K562 (cell line): Measurements from ENCODE around the gene PIK3CD. TPM values are rescaled to one million over a fixed set of nuclear protein-coding genes. Genes with fewer than 3 reads are reported as not detected.
"Not testable (repeated sequence)": the region's sequence is repeated elsewhere in the genome, so short reads cannot be mapped to it uniquely, and the experiment has no call there.

Source experiments
- ATAC-seq: fragments of 200-7000 bp; cut with Tn5 transposase; 3 replicates; pipeline ENCODE4 v1.9.1; 2020; ENCODE audit warnings: moderate library complexity
- BruUV-seq: library from RNA; stranded (reverse); fragments of 400-500 nt; replicated peaks from 2 replicates; lab custom pipeline; 2021; lab: Mats Ljungman, UMichigan
- CTCF ChIA-PET: fragments of 300-600 bp; formaldehyde crosslinking; extraction: SDS; loops from one replicate; lab custom pipeline; 2021; ENCODE audit warnings: low intra/inter-chr PET ratio; lab: Yijun Ruan, JAX
- POLR2A ChIA-PET: fragments of 300-600, 350-650 bp; sonication (Branson Sonifier 250); formaldehyde crosslinking; extraction: SDS; loops from one replicate; lab custom pipeline; 2021; ENCODE audit warnings: antibody characterized with exemption, inconsistent platforms; lab: Yijun Ruan, JAX
- DNase-seq, 4 experiments: peaks; one replicate each; pipeline versions ENCODE4 v3.0.0 to v3.0.0-alpha.2; 2011 to 2018; ENCODE audit warnings: low spot score in 3 of 4, mixed read lengths in 3 of 4; ENCODE audit errors: extremely low read depth in 1 of 4
- FAIRE-seq: peaks from 2 replicates; lab custom pipeline; 2011; peaks lifted over from hg19 to GRCh38; lab: Jason Lieb, UNC
- H2AFZ ChIP-seq: 2 replicates; pipeline ENCODE4 v1.6.0; 2011; ENCODE audit warnings: low read depth, low read length, control low read depth, inconsistent platforms
- H3K27ac ChIP-seq: fragments of 200-600 bp; 3 replicates; pipeline ENCODE4 v1.8.0; 2011; ENCODE audit warnings: low read depth, mild to moderate bottlenecking, control low read depth, inconsistent platforms, low read length, moderate library complexity, mixed read lengths; ENCODE audit errors: extremely low read depth
- H3K27me3 ChIP-seq, 2 experiments: fragments of 300-600 bp in 1 of 2; 2 replicates in 1 of 2; 3 replicates in 1 of 2; pipeline versions ENCODE4 v1.6.0 to v1.8.0; 2011; ENCODE audit warnings: inconsistent platforms in 2 of 2, low read length in 2 of 2, mild to moderate bottlenecking in 1 of 2, mixed read lengths in 1 of 2, moderate library complexity in 1 of 2; ENCODE audit not compliant: control insufficient read depth in 2 of 2, insufficient read depth in 2 of 2
- H3K36me3 ChIP-seq: fragments of 300-600 bp; 3 replicates; pipeline ENCODE4 v1.8.0; 2011; ENCODE audit warnings: mild to moderate bottlenecking, low read length, inconsistent platforms; ENCODE audit not compliant: control insufficient read depth, insufficient read depth
- H3K4me1 ChIP-seq, 2 experiments: fragments of 200-600 bp in 1 of 2; replicated peaks in 1 of 2; 2 replicates in 1 of 2; 3 replicates in 1 of 2; pipeline versions ENCODE4 v1.5.1 to v1.8.0; 2011; ENCODE audit warnings: inconsistent platforms in 2 of 2, low read length in 2 of 2, mild to moderate bottlenecking in 1 of 2, mixed read lengths in 1 of 2, moderate library complexity in 1 of 2; ENCODE audit not compliant: control insufficient read depth in 2 of 2, insufficient read depth in 2 of 2
- H3K4me2 ChIP-seq: 2 replicates; pipeline ENCODE4 v1.6.1; 2011; ENCODE audit warnings: low read length, control low read depth, inconsistent platforms, mixed read lengths; ENCODE audit not compliant: insufficient read depth
- H3K4me3 ChIP-seq: fragments of 200-600 bp; sonication (generic), shearing (Covaris generic); 2 replicates; pipeline ENCODE4 v1.5.1; 2016; ENCODE audit warnings: control low read depth, inconsistent platforms
- H3K79me2 ChIP-seq: fragments of 200-600 bp; 3 replicates; pipeline ENCODE4 v1.8.0; 2011; ENCODE audit warnings: low read length, inconsistent platforms; ENCODE audit not compliant: control insufficient read depth, insufficient read depth
- H3K9ac ChIP-seq, 2 experiments: 2 replicates each; pipeline versions ENCODE4 v1.6.0 to v1.6.1; 2011; ENCODE audit warnings: low read depth in 2 of 2, low read length in 2 of 2, control low read depth in 1 of 2, inconsistent platforms in 1 of 2, mild to moderate bottlenecking in 1 of 2, mixed read lengths in 1 of 2; ENCODE audit not compliant: insufficient read depth in 1 of 2
- H3K9me1 ChIP-seq: one replicate; pipeline ENCODE4 v1.6.0; 2011; ENCODE audit warnings: inconsistent platforms, mild to moderate bottlenecking, low read length, moderate library complexity; ENCODE audit not compliant: control insufficient read depth, insufficient read depth
- H3K9me3 ChIP-seq: replicated peaks from 2 replicates; pipeline ENCODE4 v1.5.1; 2011; ENCODE audit warnings: low read depth, low read length, inconsistent platforms; ENCODE audit not compliant: control insufficient read depth, insufficient read depth
- H4K20me1 ChIP-seq: replicated peaks from 2 replicates; pipeline ENCODE4 v1.6.1; 2011; ENCODE audit warnings: low read length, inconsistent platforms, mixed read lengths; ENCODE audit not compliant: control insufficient read depth, insufficient read depth
- ARID1B ChIP-seq: fragments of 450-650 bp; IDR thresholded peaks from 2 replicates; pipeline ENCODE4 v1.6.1; 2016; ENCODE audit warnings: antibody characterized with exemption, mild to moderate bottlenecking, inconsistent platforms
- CXXC5 ChIP-seq: fragments of 250-450 bp; sonication (Bioruptor Pico); IDR thresholded peaks from 2 replicates; pipeline ENCODE4 v1.8.0; 2022; ENCODE audit warnings: inconsistent platforms, mild to moderate bottlenecking, moderate library complexity
- MGA ChIP-seq: fragments of 450-650 bp; IDR thresholded peaks from 2 replicates; pipeline ENCODE4 v1.6.1; 2016; ENCODE audit warnings: mild to moderate bottlenecking, moderate library complexity
- NR2C1 ChIP-seq, 2 experiments: fragments of 450-650 bp; IDR thresholded peaks; 2 replicates each; pipeline ENCODE4 v1.6.1; 2017; ENCODE audit warnings: mild to moderate bottlenecking in 2 of 2, antibody characterized with exemption in 1 of 2, inconsistent platforms in 1 of 2, missing compliant biosample characterization in 1 of 2, missing genetic modification characterization in 1 of 2
- ZNF592 ChIP-seq: fragments of 450-650 bp; IDR thresholded peaks from 2 replicates; pipeline ENCODE4 v1.6.1; 2017; ENCODE audit warnings: antibody characterized with exemption, mild to moderate bottlenecking
- WGBS: fragments of 100-300 bp; shearing (Covaris generic); methylation state at CpG from one replicate; pipeline ENCODE4 v1.1.6; 2016; ENCODE audit warnings: low coverage, mixed read lengths; ENCODE audit not compliant: insufficient coverage; ENCODE audit errors: missing lambda C conversion rate; 5-methylcytosine and 5-hydroxymethylcytosine counted together
- in situ Hi-C: fragments of 300-500 bp; cut with MboI; formaldehyde crosslinking; loops from 4 replicates; pipeline ENCODE4 v1.15.0; 2018; ENCODE audit warnings: inconsistent platforms, mixed read lengths
- intact Hi-C: fragments of 100-400 bp; cut with micrococcal nuclease; formaldehyde crosslinking; loops from 2 replicates; pipeline ENCODE4 v1.14.2; 2022
- polyA plus RNA-seq, 8 experiments: library from polyadenylated mRNA; depleted of rRNA in 4 of 8; stranded (reverse) in 5 of 8; unstranded in 3 of 8; fragments of >200 nt; fragmentation: Nextera tagmentation in 2 of 8; fragmentation: Illumina TruSeq in 1 of 8; extraction: Ambion mirVana in 2 of 8; extraction: Trizol in 1 of 8; gene quantifications; 2 replicates each; pipeline versions ENCODE4 v1.2.1 to v1.2.3, GENCODE V29; 2011 to 2014; ENCODE audit warnings: inconsistent platforms in 1 of 8, missing spikeins in 1 of 8
- total RNA-seq, 7 experiments: library from RNA; depleted of rRNA in 6 of 7; stranded (reverse); fragments of >200 nt in 6 of 7; fragmentation: Illumina TruSeq in 2 of 7; extraction: Trizol in 2 of 7; gene quantifications; 2 replicates each; pipeline versions ENCODE4 v1.2.1 to v1.2.3, GENCODE V29; 2011 to 2021; ENCODE audit warnings: low replicate concordance in 1 of 7

PIK3CD gene
- total and polyA plus RNA-seq, 9 of the 15 experiments (the other 6 are each of a cell fraction or from before 2014, with no cell fraction given), result 1.8 to 20.8 (median 7.2) TPM

DNA sequence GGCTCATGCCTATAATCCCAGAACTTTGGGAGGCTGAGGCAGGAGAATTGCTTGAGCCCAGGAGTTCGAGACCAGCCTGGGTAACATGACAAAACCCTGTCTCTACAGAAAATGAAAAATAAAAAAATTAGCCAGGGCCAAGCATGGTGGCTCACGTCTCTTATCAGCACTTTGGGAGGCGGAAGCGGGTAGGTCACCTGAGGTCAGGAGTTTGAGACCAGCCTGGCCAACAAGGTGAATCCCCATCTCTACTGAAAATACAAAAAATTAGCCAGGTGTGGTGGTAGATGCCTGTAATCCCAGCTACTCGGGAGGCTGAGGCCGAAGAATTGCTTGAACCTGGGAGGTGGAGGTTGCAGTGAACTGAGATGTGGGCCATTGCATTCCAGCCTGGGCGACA lies 61.2 kb downstream of the PIK3CD start:
- POLR2A ChIA-PET, result interaction anchor here (1.0 kb wide), 1 partner anchor 57 kb away, joined by 3 read pairs; no protein-coding TSS in a partner anchor
- peaks cover 13% of the 10 kb centered on the region for H3K79me2 ChIP-seq
- in situ Hi-C loops; ATAC-seq; H3K4me3 ChIP-seq; CTCF ChIA-PET; FAIRE-seq; H3K9me1 ChIP-seq; BruUV-seq; H3K9me3 ChIP-seq; intact Hi-C loops; H3K27me3 ChIP-seq; H4K20me1 ChIP-seq; TF ChIP-seq NR2C1 (IDR thresholded peaks at IDR 0.05): not testable (repeated sequence)
- peak overlapping the region; percentile 44; the same call in 1 of the 3 replicates for H3K27ac ChIP-seq
- peaks cover 36 to 53% of the 10 kb centered on the region in 2 experiments for H3K4me1 ChIP-seq
- WGBS, result 44% methylated on average over 7 of the region's 7 CpGs
- peaks cover 10% of the 10 kb centered on the region; the same call in 2 of the 3 replicates for H3K36me3 ChIP-seq
- H2AFZ ChIP-seq, result peak overlapping the region; percentile 46
- DNase-seq, result peak in 1 of 4 experiments; percentile 43
- 0 out of 2 replicates have a peak overlapping the region, but pooled peaks have one; percentile 4 for H3K4me2 ChIP-seq
- H3K9ac ChIP-seq, result peak overlapping the region in 1 of 2 experiments; percentile 41; a peak in 1 of 4 replicates
- TF ChIP-seq ZNF592, result peak; percentile 76
- TF ChIP-seq ARID1B, result peak; percentile 50; the same call in 1 of the 2 replicates
- TF ChIP-seq NR2C1 (tag; IDR thresholded peaks at IDR 0.05), result peak; percentile 52; the same call in 1 of the 2 replicates
- TF ChIP-seq MGA, result 0 out of 2 replicates have a peak, but pooled peaks have one; percentile 10
- TF ChIP-seq CXXC5, result peak; percentile 64
